ENCODE measurements around the gene BCL11A.

Gene BCL11A

GRCh38 chr2:60544062-60544461, 9.4 kb downstream of the BCL11A start:
- Histone ChIP-seq H3K9ac (ENCODE audit: low read depth, low read length) (no peak overlapping the region), H3K9me3 (ENCODE audit: control insufficient read depth, insufficient read depth, low read length) (no peaks in the 10 kb centered on the region), H3K27me3 (ENCODE audit: control insufficient read depth, insufficient read depth, low read length) (no peaks in the 10 kb centered on the region), H3K4me3 (ENCODE audit: low read depth, low read length) (no peak overlapping the region), H3K36me3 (ENCODE audit: control insufficient read depth, insufficient read depth, low read length) (peaks cover 72% of the 10 kb centered on the region), H3K4me1 (ENCODE audit: control insufficient read depth, insufficient read depth, low read length) (peaks cover 71% of the 10 kb centered on the region), H3K27ac (ENCODE audit: low read depth, low read length) (no peak overlapping the region)

DNA sequence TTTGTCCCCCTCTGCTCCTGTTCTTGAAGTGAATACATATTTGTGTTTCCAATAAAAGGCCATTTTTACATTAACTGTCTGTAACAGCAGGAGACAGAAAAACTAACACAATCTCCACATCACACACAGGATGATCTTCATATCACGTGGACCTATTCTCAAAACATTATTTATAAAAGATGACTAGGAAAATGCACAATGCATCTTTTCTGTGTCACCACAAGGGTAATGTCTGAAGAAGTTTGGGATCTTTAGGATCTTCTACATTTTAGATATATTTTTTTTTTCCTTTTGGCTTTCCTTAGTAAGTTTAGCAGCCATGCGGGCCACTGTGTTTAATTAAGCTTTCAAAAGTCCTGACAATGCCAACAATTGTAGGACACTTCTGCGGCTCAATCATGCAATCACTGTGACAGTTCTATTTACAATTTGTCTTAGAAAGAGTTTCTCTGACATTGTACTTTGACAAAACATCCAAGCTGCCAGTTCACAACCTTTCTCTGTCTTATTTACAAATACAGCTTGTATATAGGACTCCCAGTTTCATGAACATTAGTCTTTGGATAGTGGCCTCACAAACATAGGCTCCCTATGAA, 12.3 kb downstream of the BCL11A start:
- H3K4me1 ChIP-seq (ENCODE audit: control insufficient read depth, insufficient read depth, low read length): peaks cover 74% of the 10 kb centered on the region

GRCh38 chr2:60540074-60540473, 13.4 kb downstream of the BCL11A start:
- Histone ChIP-seq H3K27ac (ENCODE audit: low read depth, low read length) (no peak overlapping the region), H3K36me3 (ENCODE audit: control insufficient read depth, insufficient read depth, low read length) (peaks cover 66% of the 10 kb centered on the region), H3K4me3 (ENCODE audit: low read depth, low read length) (no peak overlapping the region), H3K4me1 (ENCODE audit: control insufficient read depth, insufficient read depth, low read length) (peaks cover 74% of the 10 kb centered on the region), H3K27me3 (ENCODE audit: control insufficient read depth, insufficient read depth, low read length) (no peaks in the 10 kb centered on the region), H3K9me3 (ENCODE audit: control insufficient read depth, insufficient read depth, low read length) (no peaks in the 10 kb centered on the region), H3K9ac (ENCODE audit: low read depth, low read length) (no peak overlapping the region)

More for the DNA sequence above, 12.3 kb downstream of the BCL11A start:
- no peak overlapping the region for H3K27ac ChIP-seq (ENCODE audit: low read depth, low read length)
- H3K27me3 ChIP-seq (ENCODE audit: control insufficient read depth, insufficient read depth, low read length): no peaks in the 10 kb centered on the region
- H3K36me3 ChIP-seq (ENCODE audit: control insufficient read depth, insufficient read depth, low read length): peaks cover 75% of the 10 kb centered on the region
- no peak overlapping the region for H3K4me3 ChIP-seq (ENCODE audit: low read depth, low read length)
- no peak overlapping the region for H3K9ac ChIP-seq (ENCODE audit: low read depth, low read length)
- no peaks in the 10 kb centered on the region for H3K9me3 ChIP-seq (ENCODE audit: control insufficient read depth, insufficient read depth, low read length)

DNA sequence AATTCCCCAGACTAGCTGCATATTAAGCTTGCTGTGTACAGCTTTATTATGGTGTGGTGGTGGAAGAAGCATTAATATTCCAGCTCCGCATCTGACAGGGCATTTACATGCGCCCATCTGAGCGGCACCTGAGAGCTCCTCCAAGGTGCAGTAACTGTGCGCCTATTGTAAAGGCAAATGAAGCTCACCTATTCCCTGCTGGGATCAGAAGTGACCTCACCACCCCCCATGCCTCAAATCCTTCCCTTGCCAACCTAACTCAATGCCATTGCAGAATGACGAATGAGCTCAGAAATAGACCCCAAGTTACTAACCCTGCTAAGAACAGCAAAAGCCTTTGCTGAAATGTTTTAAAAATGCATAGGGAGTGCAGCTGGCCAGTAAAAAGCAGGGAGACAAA, 14.3 kb downstream of the BCL11A start:
- no peak overlapping the region for H3K27ac ChIP-seq (ENCODE audit: low read depth, low read length)
- no peak overlapping the region for H3K4me3 ChIP-seq (ENCODE audit: low read depth, low read length)
- H3K36me3 ChIP-seq (ENCODE audit: control insufficient read depth, insufficient read depth, low read length): peaks cover 56% of the 10 kb centered on the region
- H3K27me3 ChIP-seq (ENCODE audit: control insufficient read depth, insufficient read depth, low read length): no peaks in the 10 kb centered on the region
- no peak overlapping the region for H3K9ac ChIP-seq (ENCODE audit: low read depth, low read length)
- H3K9me3 ChIP-seq (ENCODE audit: control insufficient read depth, insufficient read depth, low read length): no peaks in the 10 kb centered on the region
- H3K4me1 ChIP-seq (ENCODE audit: control insufficient read depth, insufficient read depth, low read length): peaks cover 74% of the 10 kb centered on the region

DNA sequence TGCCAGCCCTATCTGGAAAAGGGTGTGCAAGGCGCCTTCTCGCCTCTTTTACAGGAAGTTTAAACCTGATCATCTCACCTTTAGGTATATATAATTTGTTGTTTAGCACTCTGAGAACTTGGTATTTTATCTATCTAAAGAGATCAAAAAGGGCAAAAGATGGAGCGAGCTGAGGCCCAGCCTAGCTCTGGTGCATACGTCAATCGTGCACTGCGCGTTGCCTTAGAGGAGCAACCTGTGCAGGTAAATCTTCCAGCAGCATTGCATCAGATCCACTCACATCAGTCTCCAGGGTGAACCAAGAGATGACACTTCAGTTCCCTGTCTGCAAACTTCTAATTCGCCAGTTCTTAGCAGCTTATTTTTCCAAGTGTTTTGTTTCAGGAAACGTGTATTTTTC, 15.4 kb downstream of the BCL11A start:
- H3K36me3 ChIP-seq (ENCODE audit: control insufficient read depth, insufficient read depth, low read length): peaks cover 46% of the 10 kb centered on the region
- H3K9ac ChIP-seq (ENCODE audit: low read depth, low read length): no peak overlapping the region
- H3K4me3 ChIP-seq (ENCODE audit: low read depth, low read length): no peak overlapping the region
- H3K4me1 ChIP-seq (ENCODE audit: control insufficient read depth, insufficient read depth, low read length): peaks cover 75% of the 10 kb centered on the region
- no peaks in the 10 kb centered on the region for H3K9me3 ChIP-seq (ENCODE audit: control insufficient read depth, insufficient read depth, low read length)
- peak overlapping the region; percentile 34 for H3K27ac ChIP-seq (ENCODE audit: low read depth, low read length)
- no peaks in the 10 kb centered on the region for H3K27me3 ChIP-seq (ENCODE audit: control insufficient read depth, insufficient read depth, low read length)

GRCh38 chr2:60536746-60537145, 16.7 kb downstream of the BCL11A start:
- Histone ChIP-seq H3K9me3 (ENCODE audit: control insufficient read depth, insufficient read depth, low read length) (no peaks in the 10 kb centered on the region), H3K27ac (ENCODE audit: low read depth, low read length) (no peak overlapping the region), H3K4me3 (ENCODE audit: low read depth, low read length) (no peak overlapping the region), H3K27me3 (ENCODE audit: control insufficient read depth, insufficient read depth, low read length) (no peaks in the 10 kb centered on the region), H3K9ac (ENCODE audit: low read depth, low read length) (no peak overlapping the region), H3K4me1 (ENCODE audit: control insufficient read depth, insufficient read depth, low read length) (peaks cover 89% of the 10 kb centered on the region), H3K36me3 (ENCODE audit: control insufficient read depth, insufficient read depth, low read length) (peaks cover 40% of the 10 kb centered on the region)

- H3K9ac ChIP-seq (ENCODE audit: low read depth, low read length): no peak overlapping the region
- peak overlapping the region; percentile 63 for H3K27ac ChIP-seq (ENCODE audit: low read depth, low read length)
- H3K4me1 ChIP-seq (ENCODE audit: control insufficient read depth, insufficient read depth, low read length): peaks cover 98% of the 10 kb centered on the region
- no peak overlapping the region for H3K4me3 ChIP-seq (ENCODE audit: low read depth, low read length)
- H3K9me3 ChIP-seq (ENCODE audit: control insufficient read depth, insufficient read depth, low read length): no peaks in the 10 kb centered on the region
- peaks cover 32% of the 10 kb centered on the region for H3K36me3 ChIP-seq (ENCODE audit: control insufficient read depth, insufficient read depth, low read length)
- H3K27me3 ChIP-seq (ENCODE audit: control insufficient read depth, insufficient read depth, low read length): no peaks in the 10 kb centered on the region
Observed at GRCh38 chr2:60535685-60536312, 17.7 kb downstream of the BCL11A start.

GRCh38 chr2:60534892-60535684, 18.4 kb downstream of the BCL11A start:
- H3K27me3 ChIP-seq (ENCODE audit: control insufficient read depth, insufficient read depth, low read length): no peaks in the 10 kb centered on the region
- no peak overlapping the region for H3K9ac ChIP-seq (ENCODE audit: low read depth, low read length)
- peaks cover 99% of the 10 kb centered on the region for H3K4me1 ChIP-seq (ENCODE audit: control insufficient read depth, insufficient read depth, low read length)
- H3K27ac ChIP-seq (ENCODE audit: low read depth, low read length): peak overlapping the region; percentile 63
- no peak overlapping the region for H3K4me3 ChIP-seq (ENCODE audit: low read depth, low read length)
- H3K36me3 ChIP-seq (ENCODE audit: control insufficient read depth, insufficient read depth, low read length): peaks cover 26% of the 10 kb centered on the region
- no peaks in the 10 kb centered on the region for H3K9me3 ChIP-seq (ENCODE audit: control insufficient read depth, insufficient read depth, low read length)

DNA sequence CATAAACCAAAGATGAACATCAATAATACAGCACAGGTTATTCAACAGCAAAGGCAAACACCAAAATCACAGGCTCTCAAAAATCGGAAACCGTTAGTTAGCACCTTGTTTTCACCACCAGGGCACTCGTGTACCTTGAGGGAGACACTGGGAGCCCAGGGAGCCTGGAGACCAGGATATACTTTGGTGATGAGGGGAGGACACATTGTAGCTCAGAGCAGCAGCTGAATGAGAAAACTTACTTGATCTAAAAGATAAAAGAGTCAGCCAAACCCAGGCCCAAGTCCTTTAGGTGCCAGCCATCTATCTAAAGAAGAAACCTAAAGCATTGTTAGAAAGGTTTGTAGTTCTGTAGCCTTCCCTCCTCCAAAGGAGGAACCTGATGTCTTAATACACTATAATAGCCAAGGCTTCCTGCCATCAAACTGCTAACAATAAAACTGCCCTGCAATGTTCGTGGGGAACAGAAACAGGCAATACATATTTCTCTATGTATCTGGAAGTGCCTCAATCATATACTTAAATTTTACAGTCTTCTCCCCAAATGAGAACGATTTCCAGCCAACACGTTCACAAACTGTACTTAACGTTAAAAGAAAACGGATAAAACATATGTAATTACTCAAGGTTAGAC, 19.3 kb downstream of the BCL11A start:
- Histone ChIP-seq H3K27ac (ENCODE audit: low read depth, low read length) (peak overlapping the region; percentile 52), H3K9me3 (ENCODE audit: control insufficient read depth, insufficient read depth, low read length) (no peaks in the 10 kb centered on the region), H3K9ac (ENCODE audit: low read depth, low read length) (no peak overlapping the region), H3K4me1 (ENCODE audit: control insufficient read depth, insufficient read depth, low read length) (peaks cover 99% of the 10 kb centered on the region), H3K4me3 (ENCODE audit: low read depth, low read length) (no peak overlapping the region), H3K27me3 (ENCODE audit: control insufficient read depth, insufficient read depth, low read length) (no peaks in the 10 kb centered on the region), H3K36me3 (ENCODE audit: control insufficient read depth, insufficient read depth, low read length) (peaks cover 20% of the 10 kb centered on the region)

GRCh38 chr2:60533101-60534051, 20.1 kb downstream of the BCL11A start:
- Histone ChIP-seq H3K27me3 (ENCODE audit: control insufficient read depth, insufficient read depth, low read length) (no peaks in the 10 kb centered on the region), H3K27ac (ENCODE audit: low read depth, low read length) (peak overlapping the region; percentile 52), H3K9ac (ENCODE audit: low read depth, low read length) (no peak overlapping the region), H3K36me3 (ENCODE audit: control insufficient read depth, insufficient read depth, low read length) (peaks cover 19% of the 10 kb centered on the region), H3K4me3 (ENCODE audit: low read depth, low read length) (no peak overlapping the region; the same call in 1 of the 2 replicates), H3K9me3 (ENCODE audit: control insufficient read depth, insufficient read depth, low read length) (no peaks in the 10 kb centered on the region), H3K4me1 (ENCODE audit: control insufficient read depth, insufficient read depth, low read length) (peaks cover 100% of the 10 kb centered on the region)

All from HUES48 (cell line).